OCI-LY3 (cell line): Measurements from ENCODE around the gene DUSP9.

Experiments
- CTCF ChIP-seq: fragments of 200-600, 300-600 bp; sonication (generic); IDR thresholded peaks from 2 replicates; pipeline ENCODE4 v1.5.1; 2014; ENCODE audit warnings: antibody characterized with exemption, low read length, low read depth
- EZH2phosphoT487 ChIP-seq: fragments of 200-600 bp; shearing (Covaris generic); IDR thresholded peaks from 2 replicates; pipeline ENCODE4 v1.6.1; 2018; ENCODE audit warnings: antibody characterized with exemption, mixed run types, low read depth

DNA sequence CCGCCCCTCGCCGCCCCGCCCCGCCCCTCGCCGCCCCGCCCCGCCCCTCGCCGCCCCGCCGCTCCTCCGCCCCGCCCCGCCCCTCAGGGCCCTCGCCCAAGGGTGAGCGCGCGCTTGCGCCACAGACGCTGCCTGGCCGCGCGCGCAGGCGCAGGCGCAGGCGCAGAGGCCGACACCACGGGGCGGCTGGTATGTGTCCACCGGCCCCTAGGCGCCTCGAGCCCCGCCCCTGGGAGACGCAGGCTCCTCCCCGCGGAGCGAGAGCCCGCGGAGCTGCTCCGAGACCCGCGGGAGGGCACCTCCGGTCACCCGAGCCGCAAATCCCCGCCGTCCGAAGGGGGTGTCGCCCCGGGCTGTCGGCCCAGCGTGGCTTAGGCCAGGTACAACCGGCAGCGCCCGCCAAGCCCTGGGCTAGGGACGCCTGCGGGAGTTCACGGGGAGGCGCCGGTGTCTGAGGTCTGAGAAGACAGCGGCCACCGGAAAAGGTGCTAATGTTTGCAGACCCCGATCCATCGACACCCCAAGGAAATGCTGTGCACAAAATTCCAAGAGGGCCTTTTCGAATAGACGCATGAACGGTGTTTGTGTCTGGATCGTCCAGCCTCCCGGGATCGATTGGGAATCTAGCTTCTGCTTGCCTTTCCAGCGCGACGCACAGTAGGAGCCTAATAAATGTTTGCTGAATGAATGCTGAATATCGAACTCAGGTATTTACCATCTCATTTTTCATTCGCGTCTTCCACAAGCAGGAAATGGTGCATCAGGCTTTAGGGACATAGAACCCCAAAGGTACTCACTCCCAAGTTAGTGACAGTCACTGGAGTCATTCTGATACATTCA lies 47.6 kb upstream of the DUSP9 start:
- no peak for TF ChIP-seq CTCF
- TF ChIP-seq EZH2phosphoT487: no peak
